ENCODE measurements around the gene SALL3. TPM values are rescaled to one million over a fixed set of nuclear protein-coding genes. Genes with fewer than 3 reads are reported as not detected.

The SALL3 gene
- total RNA-seq, 4 donors from 2014 or later: 0.12 TPM; not detected in 3

DNA sequence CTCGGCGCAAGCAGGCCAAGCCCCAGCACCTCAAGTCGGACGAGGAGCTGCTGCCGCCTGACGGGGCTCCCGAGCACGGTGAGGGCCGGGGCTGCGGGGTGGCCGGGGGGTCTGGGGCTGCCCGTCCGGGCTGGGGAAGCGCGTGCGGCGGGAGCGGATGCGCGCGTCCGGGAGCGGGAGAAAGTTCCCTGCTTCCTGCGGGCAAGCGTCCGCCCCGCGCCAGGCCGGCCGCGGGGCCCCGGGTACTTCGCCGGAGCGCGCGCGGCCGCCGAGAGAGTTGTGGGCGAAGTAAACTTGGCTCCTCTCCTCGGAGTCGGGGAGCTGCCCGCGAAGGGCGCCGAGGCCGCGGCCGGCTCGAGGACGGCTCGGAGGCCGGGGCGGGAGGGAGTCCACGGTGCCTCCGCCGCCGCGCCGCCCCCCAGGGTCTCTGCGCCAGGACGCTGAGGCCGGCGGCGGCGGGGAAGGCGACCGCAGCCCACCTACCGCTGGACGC is 707 bp downstream of the SALL3 start:
- TF ChIP-seq, protein P1, sequence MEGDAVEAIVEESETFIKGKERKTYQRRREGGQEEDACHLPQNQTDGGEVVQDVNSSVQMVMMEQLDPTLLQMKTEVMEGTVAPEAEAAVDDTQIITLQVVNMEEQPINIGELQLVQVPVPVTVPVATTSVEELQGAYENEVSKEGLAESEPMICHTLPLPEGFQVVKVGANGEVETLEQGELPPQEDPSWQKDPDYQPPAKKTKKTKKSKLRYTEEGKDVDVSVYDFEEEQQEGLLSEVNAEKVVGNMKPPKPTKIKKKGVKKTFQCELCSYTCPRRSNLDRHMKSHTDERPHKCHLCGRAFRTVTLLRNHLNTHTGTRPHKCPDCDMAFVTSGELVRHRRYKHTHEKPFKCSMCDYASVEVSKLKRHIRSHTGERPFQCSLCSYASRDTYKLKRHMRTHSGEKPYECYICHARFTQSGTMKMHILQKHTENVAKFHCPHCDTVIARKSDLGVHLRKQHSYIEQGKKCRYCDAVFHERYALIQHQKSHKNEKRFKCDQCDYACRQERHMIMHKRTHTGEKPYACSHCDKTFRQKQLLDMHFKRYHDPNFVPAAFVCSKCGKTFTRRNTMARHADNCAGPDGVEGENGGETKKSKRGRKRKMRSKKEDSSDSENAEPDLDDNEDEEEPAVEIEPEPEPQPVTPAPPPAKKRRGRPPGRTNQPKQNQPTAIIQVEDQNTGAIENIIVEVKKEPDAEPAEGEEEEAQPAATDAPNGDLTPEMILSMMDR (IDR thresholded peaks at IDR 0.05): no peak
- DNase-seq (ENCODE audit: low spot score) (no peak), ATAC-seq (ENCODE audit: low FRiP score) (no peak)

- DNase-seq (ENCODE audit: low spot score) (no peak), ATAC-seq (ENCODE audit: low FRiP score) (no peak)
- TF ChIP-seq, protein P1 (IDR thresholded peaks at IDR 0.05): no peak
Observed at GRCh38 chr18:78980777-78981380, 1.3 kb downstream of the SALL3 start.

DNA sequence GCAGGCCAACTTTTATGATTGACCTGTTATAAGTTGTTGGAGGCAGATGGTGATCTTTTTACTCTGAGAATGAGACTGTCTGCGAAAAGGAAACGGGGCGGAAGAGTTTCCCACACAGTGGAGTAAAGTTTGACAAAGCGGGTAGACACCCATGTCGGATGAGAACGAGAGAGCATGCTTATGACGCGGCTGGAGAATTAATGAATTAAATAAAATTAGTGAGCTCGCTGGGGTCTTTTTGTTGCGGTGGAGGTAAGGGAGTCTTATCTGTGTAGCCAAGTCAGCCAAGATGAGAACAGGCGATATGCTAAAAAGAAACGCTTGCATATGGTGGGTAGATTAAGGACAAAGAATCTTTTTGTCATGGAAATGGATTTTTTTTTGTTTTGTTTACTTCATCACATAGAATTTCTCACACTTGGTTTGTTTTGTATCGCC is 1.8 kb downstream of the SALL3 start:
- ATAC-seq (ENCODE audit: low FRiP score) (no peak), DNase-seq (ENCODE audit: low spot score) (no peak)
- TF ChIP-seq, protein P1 (IDR thresholded peaks at IDR 0.05): no peak

- DNase-seq (ENCODE audit: low spot score): no peak
- TF ChIP-seq, protein P1 (IDR thresholded peaks at IDR 0.05): no peak
- ATAC-seq (ENCODE audit: low FRiP score): no peak
Observed at GRCh38 chr18:78981989-78982620, 2.5 kb downstream of the SALL3 start.

- ATAC-seq (ENCODE audit: low FRiP score): no peak
- TF ChIP-seq, protein P1 (IDR thresholded peaks at IDR 0.05): no peak
- no peak for DNase-seq (ENCODE audit: low spot score)
Observed at GRCh38 chr18:78983512-78983911, 3.9 kb downstream of the SALL3 start.

DNA sequence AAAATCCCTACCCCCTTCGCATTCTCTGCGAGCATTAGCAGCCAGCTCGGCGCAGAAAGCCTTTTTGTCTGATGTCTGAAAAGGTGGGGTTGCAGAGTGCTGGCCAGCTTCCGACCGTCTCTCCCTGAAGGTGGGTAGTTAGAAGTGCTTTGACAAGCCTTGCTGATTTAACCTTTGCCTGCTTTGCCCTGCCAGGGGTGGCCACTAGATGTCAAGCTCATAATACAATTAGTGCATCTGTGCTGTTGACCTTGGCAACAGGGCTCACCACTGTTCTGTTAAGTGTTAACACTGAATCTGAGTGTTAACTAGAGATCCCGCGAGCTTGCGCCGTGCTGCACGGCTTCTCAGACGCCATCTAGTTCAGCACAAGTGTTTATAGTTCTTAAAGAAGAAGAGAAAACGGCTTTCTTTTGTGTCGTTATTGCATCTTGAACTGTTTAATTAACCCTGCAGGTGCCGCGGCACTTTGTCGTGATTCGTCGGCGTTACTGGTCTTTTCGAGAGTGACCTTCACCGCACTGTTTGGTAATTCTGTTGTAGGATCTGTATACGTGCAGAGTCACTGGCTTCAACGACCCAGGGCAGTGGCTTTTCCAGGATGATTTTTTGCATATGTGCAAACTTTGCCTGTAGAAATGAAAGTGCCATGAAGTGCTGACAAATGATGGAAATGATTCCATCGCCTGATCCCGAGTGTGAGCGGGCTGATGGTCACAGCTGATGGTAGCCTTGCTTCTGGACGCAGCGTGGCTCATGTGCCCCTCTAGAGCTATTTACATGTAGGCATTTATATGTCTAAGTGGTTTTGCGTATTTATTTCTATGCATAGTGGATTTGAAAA is 5.5 kb downstream of the SALL3 start:
- no peak for DNase-seq (ENCODE audit: low spot score)
- TF ChIP-seq, protein P1 (IDR thresholded peaks at IDR 0.05): no peak
- ATAC-seq (ENCODE audit: low FRiP score): no peak

All from omental fat pad (tissue), 4 donors.